ENCODE measurements around the gene ZDHHC12. TPM values are rescaled to one million over a fixed set of nuclear protein-coding genes. Genes with fewer than 3 reads are reported as not detected.

Gene ZDHHC12
- total and polyA plus RNA-seq, 10 of the 15 experiments (the other 5 are each of a cell fraction or from before 2014, with no cell fraction given) = 0.95 to 146 (median 49.9) TPM

DNA sequence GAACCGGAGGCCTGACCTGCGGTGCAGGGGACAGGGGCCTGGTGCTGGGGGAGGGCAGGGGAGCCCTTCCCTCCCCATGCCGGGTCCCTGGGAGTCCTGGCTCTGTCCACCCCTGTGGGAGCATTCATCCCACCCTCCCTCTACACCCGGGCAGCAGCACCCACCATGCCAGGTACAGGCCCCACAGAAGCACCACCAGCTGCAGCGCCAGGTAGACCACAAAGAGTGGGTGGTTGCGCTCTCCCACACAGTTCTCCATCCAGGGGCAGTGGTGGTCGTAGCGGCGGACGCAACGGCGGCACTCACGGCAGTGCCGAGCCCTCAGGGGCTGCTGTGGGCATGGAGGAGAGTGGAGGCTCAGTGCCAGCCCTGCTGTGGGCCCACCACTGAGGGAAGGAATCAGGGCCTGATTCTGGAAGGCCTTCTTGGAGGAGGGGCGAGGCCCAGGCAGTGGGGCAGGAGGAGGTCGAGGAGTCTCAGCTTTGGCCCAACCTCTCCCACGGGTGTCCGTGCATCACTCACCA, 2.4 kb downstream of the ZDHHC12 start:
- Histone ChIP-seq H3K79me2 (ENCODE audit: control insufficient read depth, insufficient read depth, low read length) (peaks cover 20% of the 10 kb centered on the region), H3K27me3 (replicated peaks in 1 of 2; ENCODE audit: control insufficient read depth in 2 of 2, insufficient read depth in 2 of 2, low read length in 1 of 2) (no peaks in the 10 kb centered on the region), H3K4me3 (no peak overlapping the region), H3K36me3 (ENCODE audit: control insufficient read depth in 2 of 2, insufficient read depth in 2 of 2, low read length in 1 of 2) (peaks cover 0 to 4% of the 10 kb centered on the region in 2 experiments; a peak in 2 of 4 replicates), H3K4me1 (ENCODE audit: control insufficient read depth, insufficient read depth, low read length) (peaks cover 5% of the 10 kb centered on the region), H4K20me1 (ENCODE audit: control insufficient read depth, insufficient read depth) (no peaks in the 10 kb centered on the region), H2AFZ (ENCODE audit: control insufficient read depth, low read depth, low read length) (no peak overlapping the region), H3K9ac (ENCODE audit: control insufficient read depth, insufficient read depth, low read length) (no peak overlapping the region), H3K9me3 (replicated peaks; ENCODE audit: control insufficient read depth, insufficient read depth, low read length) (no peaks in the 10 kb centered on the region), H3K4me2 (ENCODE audit: control insufficient read depth, insufficient read depth) (no peak overlapping the region), H3K27ac (ENCODE audit: control insufficient read depth, insufficient read depth) (no peak overlapping the region)
- ATAC-seq (no peak), DNase-seq (ENCODE audit: low read depth, low spot score) (no peak), FAIRE-seq (no peak)
- ChIA-PET POLR2A (interaction anchor here (0.5 to 1.4 kb wide), 2 partner anchors 17 to 76 kb away, joined by 3 to 4 read pairs; no protein-coding TSS in a partner anchor), SMC1A (ENCODE audit: uncharacterized antibody, unreplicated experiment) (no interaction called here), CTCF (no interaction called here), RAD21 (ENCODE audit: unreplicated experiment) (no interaction called here)
- BruUV-seq (replicated peaks) = no TSS peak
- intact Hi-C loops (cut with micrococcal nuclease; ENCODE audit: unreplicated experiment) = loop anchor here (5.0 kb wide), 1 partner anchor 226 kb away; the partner anchor contains the start of genes DOLK and NUP188
- TF ChIP-seq EP300 (IDR thresholded peaks at IDR 0.05; ENCODE audit: borderline replicate concordance in 1 of 2, control insufficient read depth in 1 of 2, low read depth in 2 of 2, low read length in 2 of 2) (no peak), SRF (IDR thresholded peaks at IDR 0.05; ENCODE audit: low read depth in 2 of 2, low read length in 2 of 2) (no peak), RCOR1 (conservative IDR thresholded peaks at IDR 0.05; ENCODE audit: low read depth, low read length) (no peak), TARDBP (IDR thresholded peaks at IDR 0.05; ENCODE audit: borderline replicate concordance) (no peak), ZNF217 (IDR thresholded peaks at IDR 0.05) (no peak), RFX5 (IDR thresholded peaks at IDR 0.05; ENCODE audit: low read depth, low read length) (no peak), ZNF274 (IDR thresholded peaks at IDR 0.05; ENCODE audit: insufficient read depth, insufficient read length) (no peak), NBN (IDR thresholded peaks at IDR 0.05) (no peak), SREBF2 (IDR thresholded peaks at IDR 0.05; ENCODE audit: low read length) (no peak), RB1 (IDR thresholded peaks at IDR 0.05; ENCODE audit: borderline replicate concordance) (no peak)
- in situ Hi-C loops (cut with MboI) = no loop called here
- 88% methylated on average over 16 of the region's 18 CpGs for WGBS (ENCODE audit: insufficient coverage, insufficient replicate concordance, low lambda C conversion rate, missing lambda C conversion rate)
